ENCODE results near the gene SLC35G6. TPM values are rescaled to one million over a fixed set of nuclear protein-coding genes. Genes with fewer than 3 reads are reported as not detected.
A peak's percentile ranks its signal among the peaks of the same experiment; 100 is the strongest.

SLC35G6 gene
- total RNA-seq, 2 donors from 2014 or later = not detected

DNA sequence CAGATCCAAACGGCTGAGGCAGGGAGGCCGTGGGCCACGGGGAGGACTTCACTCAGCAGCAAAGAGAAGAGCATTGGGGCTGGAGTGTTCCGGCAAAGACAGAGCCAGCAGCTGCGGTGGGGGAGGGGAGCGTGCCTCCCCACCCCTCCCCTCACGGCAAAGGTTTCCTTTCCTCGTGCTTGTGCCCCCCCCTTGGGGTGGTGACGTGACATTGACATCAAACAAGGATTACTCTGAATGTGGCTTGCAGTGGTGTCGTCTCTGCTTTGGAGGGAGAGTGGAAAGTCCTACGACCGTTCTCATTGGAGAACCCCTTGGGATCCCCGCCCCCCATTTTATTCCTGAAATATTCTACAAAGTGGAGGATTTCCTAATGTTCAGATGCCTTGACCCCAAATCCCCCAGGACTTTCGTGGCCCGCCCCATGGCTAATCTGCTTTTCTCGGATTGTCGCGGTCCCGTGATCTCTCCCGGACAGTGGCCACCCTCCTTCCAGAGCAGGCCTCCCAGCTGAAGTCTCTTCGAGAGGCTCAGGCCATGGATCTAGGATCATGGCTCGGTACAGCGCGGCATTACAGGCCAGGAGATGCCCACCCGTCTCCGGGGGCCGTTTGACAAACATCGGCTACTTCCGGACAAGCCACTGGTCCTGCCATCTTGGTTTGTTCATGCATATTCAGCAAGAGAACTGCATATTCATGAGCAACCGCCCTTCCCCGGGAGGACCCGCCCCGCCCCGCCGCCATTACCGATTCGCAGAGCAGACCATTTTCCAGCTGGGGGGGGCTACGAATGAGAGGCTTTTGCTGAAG, 2.2 kb downstream of the SLC35G6 start:
- peak overlapping the region; percentile 99 to 100 for H3K27ac ChIP-seq
- TF ChIP-seq, protein P1, sequence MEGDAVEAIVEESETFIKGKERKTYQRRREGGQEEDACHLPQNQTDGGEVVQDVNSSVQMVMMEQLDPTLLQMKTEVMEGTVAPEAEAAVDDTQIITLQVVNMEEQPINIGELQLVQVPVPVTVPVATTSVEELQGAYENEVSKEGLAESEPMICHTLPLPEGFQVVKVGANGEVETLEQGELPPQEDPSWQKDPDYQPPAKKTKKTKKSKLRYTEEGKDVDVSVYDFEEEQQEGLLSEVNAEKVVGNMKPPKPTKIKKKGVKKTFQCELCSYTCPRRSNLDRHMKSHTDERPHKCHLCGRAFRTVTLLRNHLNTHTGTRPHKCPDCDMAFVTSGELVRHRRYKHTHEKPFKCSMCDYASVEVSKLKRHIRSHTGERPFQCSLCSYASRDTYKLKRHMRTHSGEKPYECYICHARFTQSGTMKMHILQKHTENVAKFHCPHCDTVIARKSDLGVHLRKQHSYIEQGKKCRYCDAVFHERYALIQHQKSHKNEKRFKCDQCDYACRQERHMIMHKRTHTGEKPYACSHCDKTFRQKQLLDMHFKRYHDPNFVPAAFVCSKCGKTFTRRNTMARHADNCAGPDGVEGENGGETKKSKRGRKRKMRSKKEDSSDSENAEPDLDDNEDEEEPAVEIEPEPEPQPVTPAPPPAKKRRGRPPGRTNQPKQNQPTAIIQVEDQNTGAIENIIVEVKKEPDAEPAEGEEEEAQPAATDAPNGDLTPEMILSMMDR (IDR thresholded peaks at IDR 0.05) = no peak
- no peaks in the 10 kb centered on the region for H3K9me3 ChIP-seq
- ATAC-seq (ENCODE audit: insufficient number of reproducible peaks, low FRiP score, low read depth) (peak; percentile 74), DNase-seq (ENCODE audit: low spot score) (peak; percentile 93)
- no peaks in the 10 kb centered on the region for H3K36me3 ChIP-seq
- H3K4me1 ChIP-seq (ENCODE audit: control insufficient read depth in 1 of 2, low read depth in 2 of 2) = peaks cover 32 to 59% of the 10 kb centered on the region in 2 donors
- H3K4me3 ChIP-seq = peak overlapping the region; percentile 83
- no peaks in the 10 kb centered on the region for H3K27me3 ChIP-seq (replicated peaks; ENCODE audit: insufficient read depth)

DNA sequence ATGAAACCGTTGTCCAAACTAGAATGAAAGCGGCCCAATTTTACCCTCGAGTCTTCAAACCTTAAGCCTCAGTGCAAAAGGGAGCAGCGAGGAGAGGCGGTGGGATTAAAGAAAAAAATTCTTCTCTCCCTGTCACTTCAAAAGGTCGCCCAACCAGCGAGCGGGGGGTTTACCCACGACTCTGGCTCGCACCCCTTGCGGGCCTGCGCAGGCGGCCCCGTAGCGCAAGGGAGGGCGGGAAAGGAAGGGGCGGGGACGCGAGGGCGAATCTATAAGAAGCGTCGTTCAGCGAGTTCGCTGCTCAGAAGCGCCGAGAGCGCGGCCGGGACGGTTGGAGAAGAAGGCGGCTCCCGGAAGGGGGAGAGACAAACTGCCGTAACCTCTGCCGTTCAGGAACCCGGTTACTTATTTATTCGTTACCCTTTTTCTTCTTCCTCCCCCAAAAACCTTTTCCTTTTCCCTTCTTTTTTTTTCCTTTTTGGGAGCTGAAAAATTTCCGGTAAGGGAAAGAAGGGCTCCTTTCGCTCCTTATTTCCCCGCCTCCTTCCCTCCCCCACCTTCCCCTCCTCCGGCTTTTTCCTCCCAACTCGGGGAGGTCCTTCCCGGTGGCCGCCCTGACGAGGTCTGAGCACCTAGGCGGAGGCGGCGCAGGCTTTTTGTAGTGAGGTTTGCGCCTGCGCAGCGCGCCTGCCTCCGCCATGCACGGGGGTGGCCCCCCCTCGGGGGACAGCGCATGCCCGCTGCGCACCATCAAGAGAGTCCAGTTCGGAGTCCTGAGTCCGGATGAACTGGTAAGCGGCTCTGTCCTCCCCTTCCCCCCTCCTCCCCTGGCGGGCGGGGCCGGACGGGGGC, 3.0 kb downstream of the SLC35G6 start, which contains the start of gene POLR2A:
TSS of gene POLR2A (plus strand) at position 300 of the 852 bp plus-strand sequence.
- H3K27ac ChIP-seq = peak within 1 kb of the TSS; percentile 99 to 100
- ATAC-seq (ENCODE audit: insufficient number of reproducible peaks, low FRiP score, low read depth) (peak; percentile 83), DNase-seq (ENCODE audit: low spot score) (peak; percentile 88)
- no peaks in the 10 kb centered on the region for H3K9me3 ChIP-seq
- H3K36me3 ChIP-seq = no peaks in the 10 kb centered on the region
- TF ChIP-seq, protein P1 (IDR thresholded peaks at IDR 0.05) = no peak
- H3K27me3 ChIP-seq (replicated peaks; ENCODE audit: insufficient read depth) = no peaks in the 10 kb centered on the region
- H3K4me1 ChIP-seq (ENCODE audit: control insufficient read depth in 1 of 2, low read depth in 2 of 2) = peaks cover 36 to 66% of the 10 kb centered on the region in 2 donors
- peak within 1 kb of the TSS; percentile 83 for H3K4me3 ChIP-seq

DNA sequence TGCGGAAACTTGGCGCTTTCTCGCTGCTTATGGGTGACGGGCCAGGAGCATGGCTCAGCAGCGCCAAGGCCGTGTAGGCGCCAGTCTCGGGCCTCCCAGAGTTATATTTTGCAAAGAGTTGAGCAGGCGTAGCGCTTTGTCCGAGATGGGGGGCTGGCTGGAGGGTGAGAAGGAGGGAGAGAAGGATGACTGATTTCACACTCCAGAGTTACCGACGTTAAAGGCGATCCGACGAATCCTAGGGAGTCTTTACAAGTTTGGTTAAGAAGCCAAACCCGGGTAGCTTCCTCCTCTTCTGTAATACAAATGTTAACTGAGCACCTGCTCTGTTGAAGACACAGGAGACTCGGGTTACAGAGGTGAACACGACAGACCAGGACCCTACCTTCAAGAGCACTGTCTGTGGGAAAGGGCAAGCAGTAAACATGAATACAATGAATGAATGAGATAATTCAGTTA, 3.7 kb downstream of the SLC35G6 start:
- H3K4me3 ChIP-seq = peak overlapping the region; percentile 83
- ATAC-seq (ENCODE audit: insufficient number of reproducible peaks, low FRiP score, low read depth) = no peak
- TF ChIP-seq, protein P1 (IDR thresholded peaks at IDR 0.05) = no peak
- no peaks in the 10 kb centered on the region for H3K36me3 ChIP-seq
- peaks cover 35 to 64% of the 10 kb centered on the region in 2 donors for H3K4me1 ChIP-seq (ENCODE audit: control insufficient read depth in 1 of 2, low read depth in 2 of 2)
- DNase-seq (ENCODE audit: low spot score) = no peak
- H3K27ac ChIP-seq = peak overlapping the region; percentile 62 to 66
- no peaks in the 10 kb centered on the region for H3K9me3 ChIP-seq
- no peaks in the 10 kb centered on the region for H3K27me3 ChIP-seq (replicated peaks; ENCODE audit: insufficient read depth)

DNA sequence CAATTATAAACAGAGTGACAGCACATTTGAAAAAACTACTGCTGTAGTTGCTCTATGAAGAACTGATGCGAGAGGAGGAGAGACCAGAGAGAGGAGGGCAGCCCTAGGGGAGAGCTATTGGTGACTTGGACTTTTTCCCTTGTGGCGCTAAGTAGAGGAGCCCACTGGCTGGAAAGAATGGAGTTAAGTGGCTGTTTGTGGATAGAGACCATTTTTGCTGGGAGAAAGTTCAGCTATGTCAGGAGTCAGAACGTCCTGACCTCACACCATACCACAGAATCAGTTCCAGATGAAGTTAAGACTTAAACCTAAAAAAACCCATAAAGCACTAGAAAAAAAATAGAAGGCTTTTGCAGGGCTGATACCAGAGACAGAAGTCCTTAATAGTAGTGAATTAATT, 4.9 kb downstream of the SLC35G6 start:
- Histone ChIP-seq H3K36me3 (no peaks in the 10 kb centered on the region), H3K27me3 (replicated peaks; ENCODE audit: insufficient read depth) (no peaks in the 10 kb centered on the region), H3K9me3 (no peaks in the 10 kb centered on the region), H3K27ac (no peak overlapping the region), H3K4me1 (ENCODE audit: control insufficient read depth in 1 of 2, low read depth in 2 of 2) (peaks cover 31 to 66% of the 10 kb centered on the region in 2 donors), H3K4me3 (peak overlapping the region; percentile 83)
- TF ChIP-seq, protein P1 (IDR thresholded peaks at IDR 0.05) = no peak
- ATAC-seq (ENCODE audit: insufficient number of reproducible peaks, low FRiP score, low read depth) = no peak
- no peak for DNase-seq (ENCODE audit: low spot score)

DNA sequence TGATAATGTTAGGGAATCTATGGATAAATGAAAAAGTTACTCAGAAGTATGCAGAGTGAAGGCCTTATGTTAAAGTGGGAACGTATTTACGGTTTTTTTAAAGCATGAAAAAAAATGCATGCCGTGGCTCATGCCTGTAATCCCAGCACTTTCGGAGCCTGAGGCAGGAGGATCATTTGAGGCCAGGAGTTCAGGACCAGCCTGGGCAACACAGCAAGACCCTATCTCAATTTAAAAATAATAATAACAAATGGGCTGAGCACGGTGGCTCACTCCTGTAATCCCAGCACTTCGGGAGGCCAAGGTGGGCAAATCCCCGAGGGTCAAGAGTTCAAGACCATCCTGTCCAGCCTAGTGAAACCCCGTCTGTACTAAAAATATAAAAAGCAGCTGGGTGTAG, 8.9 kb downstream of the SLC35G6 start:
- ATAC-seq (ENCODE audit: insufficient number of reproducible peaks, low FRiP score, low read depth) (no peak), DNase-seq (ENCODE audit: low spot score) (no peak)
- H3K4me3 ChIP-seq = no peak overlapping the region
- TF ChIP-seq, protein P1 (IDR thresholded peaks at IDR 0.05) = no peak
- H3K36me3 ChIP-seq = no peaks in the 10 kb centered on the region
- no peak overlapping the region for H3K27ac ChIP-seq
- peaks cover 31 to 49% of the 10 kb centered on the region in 2 donors for H3K4me1 ChIP-seq (ENCODE audit: control insufficient read depth in 1 of 2, low read depth in 2 of 2)
- H3K27me3 ChIP-seq (replicated peaks; ENCODE audit: insufficient read depth) = no peaks in the 10 kb centered on the region
- no peaks in the 10 kb centered on the region for H3K9me3 ChIP-seq

Data from thoracic aorta (tissue), 2 donors.